ENCODE data around the gene CLIP1. TPM values are rescaled to one million over a fixed set of nuclear protein-coding genes. Genes with fewer than 3 reads are reported as not detected.
A peak's percentile ranks its signal among the peaks of the same experiment; 100 is the strongest.
"Not testable (repeated sequence)": the region's sequence is repeated elsewhere in the genome, so short reads cannot be mapped to it uniquely, and the experiment has no call there.

The CLIP1 gene
- 100 to 1,000 TPM in 1 of 5 donors, 10 to 100 TPM in 4; 66.6 to 133 (median 87.5) TPM for total RNA-seq
- 10 to 100 TPM; 16.0 to 16.7 (median 16.2) TPM for polyA plus RNA-seq
- long read RNA-seq, donor 1, partial matches to known transcripts, result 0 of 1 reads
- long read RNA-seq, donor 1, other reads (novel, unspliced or antisense), result 0 of 1 reads
- long read RNA-seq, donor 2, full-length matches to known transcripts, result 4 of 4 reads
- long read RNA-seq, donor 2, partial matches to known transcripts, result 0 of 4 reads
- long read RNA-seq, donor 2, other reads (novel, unspliced or antisense), result 0 of 4 reads
- long read RNA-seq, donor 3, result 0 reads
- long read RNA-seq, donor 4, result 0 reads
- long read RNA-seq, donor 5, result 0 reads
- long read RNA-seq, donor 6, partial matches to known transcripts, result 5 of 11 reads
- long read RNA-seq, donor 6, other reads (novel, unspliced or antisense), result 0 of 11 reads
- long read RNA-seq, donor 7, partial matches to known transcripts, result 0 of 1 reads
- long read RNA-seq, donor 7, other reads (novel, unspliced or antisense), result 0 of 1 reads
- long read RNA-seq, donor 8, partial matches to known transcripts, result 0 of 1 reads
- long read RNA-seq, donor 8, other reads (novel, unspliced or antisense), result 0 of 1 reads
- long read RNA-seq, donor 9, result 0 reads
- long read RNA-seq, donor 10, partial matches to known transcripts, result 0 of 1 reads
- long read RNA-seq, donor 10, other reads (novel, unspliced or antisense), result 0 of 1 reads

- intact Hi-C loops (cut with DNase I; ENCODE audit: low total_unique reads), result no loop called here
- TF ChIP-seq EP300 (IDR thresholded peaks at IDR 0.05) (no peak), POLR2A (IDR thresholded peaks at IDR 0.05) (no peak), POLR2AphosphoS5 (IDR thresholded peaks at IDR 0.05) (peak; percentile 19 to 70 (median 22)), CTCF (IDR thresholded peaks at IDR 0.05) (peak in 4 of 7 experiments; percentile 6 to 47 (median 24))
- peaks cover 24 to 68% (median 46%) of the 10 kb centered on the region in 4 donors for H3K4me1 ChIP-seq
These were observed at the start of gene CLIP1 for GRCh38 chr12:122421821-122422729. Gene CLIP1, minus strand, starts transcription at chr12:122422669. Its CDS starts 42,217 bp downstream, at chr12:122380452.

GRCh38 chr12:122471324-122472226 lies 49.1 kb upstream of the CLIP1 start:
- peaks cover 28 to 45% (median 45%) of the 10 kb centered on the region in 4 donors for H3K36me3 ChIP-seq
- H3K4me1 ChIP-seq, result peaks cover 5 to 13% (median 9%) of the 10 kb centered on the region in 4 donors
- no peaks in the 10 kb centered on the region for H3K27me3 ChIP-seq
- no peaks in the 10 kb centered on the region for H3K9me3 ChIP-seq
- TF ChIP-seq POLR2AphosphoS5 (IDR thresholded peaks at IDR 0.05), result peak in 1 of 3 donors; percentile 7
- TF ChIP-seq POLR2A (IDR thresholded peaks at IDR 0.05), result no peak
- peak in 5 of 7 experiments; percentile 36 to 88 (median 75) for TF ChIP-seq CTCF (IDR thresholded peaks at IDR 0.05)
- H3K4me3 ChIP-seq, result no peak overlapping the region
- H3K27ac ChIP-seq, result peak overlapping the region in 4 of 5 donors; percentile 46 to 80 (median 66)
- intact Hi-C loops (cut with DNase I; ENCODE audit: low total_unique reads), result loop anchor here (5.0 kb wide), 1 partner anchor 74 kb away; no protein-coding TSS in a partner anchor
- WGBS, 5 donors, result 15 to 27% (median 18%) methylated on average over 3 of the region's 3 CpGs
- DNase-seq, result peak; percentile 22 to 84

More at GRCh38 chr12:122421821-122422729, at the start of gene CLIP1:
- H3K27me3 ChIP-seq, result no peaks in the 10 kb centered on the region
- WGBS, 5 donors, result 0 to 1% (median 0%) methylated on average over 40 to 116 of the region's 118 CpGs
- peak within 1 kb of the TSS; percentile 63 to 96 (median 85) for H3K4me3 ChIP-seq
- H3K9me3 ChIP-seq, result no peaks in the 10 kb centered on the region
- peaks cover 0 to 2% (median under 1%) of the 10 kb centered on the region in 4 donors for H3K36me3 ChIP-seq
- peak within 1 kb of the TSS; percentile 92 to 100 (median 99) for H3K27ac ChIP-seq
- DNase-seq, result peak; percentile 72 to 90

- peaks cover 5 to 13% (median 9%) of the 10 kb centered on the region in 4 donors for H3K4me1 ChIP-seq
- peaks cover 20 to 35% (median 35%) of the 10 kb centered on the region in 4 donors for H3K36me3 ChIP-seq
- intact Hi-C loops (cut with DNase I; ENCODE audit: low total_unique reads), result loop anchor here (5.0 kb wide), 1 partner anchor 73 kb away; no protein-coding TSS in a partner anchor
- H3K27me3 ChIP-seq, H3K4me3 ChIP-seq, DNase-seq, H3K9me3 ChIP-seq: not testable (repeated sequence)
- H3K27ac ChIP-seq, result peak overlapping the region in 3 of 5 donors; percentile 46 to 75 (median 56)
- WGBS, 5 donors, result 92 to 97% (median 95%) methylated on average over 7 of the region's 7 CpGs
These were observed 48.1 kb upstream of the CLIP1 start for GRCh38 chr12:122470576-122470975.

- H3K27me3 ChIP-seq, H3K27ac ChIP-seq: not testable (repeated sequence)
- whole genome bisulfite sequencing, 5 donors, result 83 to 90% (median 86%) methylated on average over 6 of the region's 6 CpGs
These were observed 47.4 kb upstream of the CLIP1 start for GRCh38 chr12:122469856-122470255.

More at GRCh38 chr12:122469856-122470255, 47.4 kb upstream of the CLIP1 start:
- H3K4me1 ChIP-seq, result peaks cover 5 to 14% (median 10%) of the 10 kb centered on the region in 4 donors
- not testable (repeated sequence) for H3K4me3 ChIP-seq, DNase-seq, H3K9me3 ChIP-seq
- peaks cover 13 to 28% (median 28%) of the 10 kb centered on the region in 4 donors for H3K36me3 ChIP-seq
- intact Hi-C loops (cut with DNase I; ENCODE audit: low total_unique reads), result loop anchor here (5.0 kb wide), 1 partner anchor 73 kb away; no protein-coding TSS in a partner anchor
